Measurements from ENCODE around the gene NUTF2. TPM values are rescaled to one million over a fixed set of nuclear protein-coding genes. Genes with fewer than 3 reads are reported as not detected.

NUTF2 gene
- total and polyA plus RNA-seq, 10 of the 15 experiments (the other 5 are each of a cell fraction or from before 2014, with no cell fraction given) = 116 to 342 (median 202) TPM

DNA sequence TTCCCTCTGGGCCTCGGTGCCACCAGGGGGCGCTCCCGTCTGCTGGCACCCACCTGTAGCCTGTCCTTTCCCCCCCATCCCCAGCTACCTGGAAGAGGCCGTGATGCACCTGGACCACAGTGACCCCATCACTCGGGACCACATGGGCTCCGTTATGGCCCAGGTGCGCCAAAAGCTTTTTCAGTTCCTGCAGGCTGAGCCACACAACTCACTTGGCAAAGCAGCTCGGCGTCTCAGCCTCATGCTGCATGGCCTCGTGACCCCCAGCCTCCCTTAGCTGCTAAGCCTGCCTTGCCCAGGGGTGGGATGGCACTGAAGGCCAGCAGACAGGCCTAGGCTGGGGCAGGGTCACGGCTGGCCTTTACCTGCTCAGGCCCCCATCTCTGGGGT, 37.1 kb downstream of the NUTF2 start:
- in situ Hi-C loops (cut with MboI) = no loop called here

More for the DNA sequence above, 37.1 kb downstream of the NUTF2 start:
- Histone ChIP-seq H2AFZ (ENCODE audit: control insufficient read depth, low read depth, low read length) (no peak overlapping the region), H3K4me2 (ENCODE audit: control insufficient read depth, insufficient read depth) (no peak overlapping the region), H3K79me2 (ENCODE audit: control insufficient read depth, insufficient read depth, low read length) (no peaks in the 10 kb centered on the region), H4K20me1 (ENCODE audit: control insufficient read depth, insufficient read depth) (no peaks in the 10 kb centered on the region), H3K9me3 (replicated peaks; ENCODE audit: control insufficient read depth, insufficient read depth, low read length) (no peaks in the 10 kb centered on the region), H3K4me1 (ENCODE audit: control insufficient read depth, insufficient read depth, low read length) (no peaks in the 10 kb centered on the region), H3K27ac (ENCODE audit: control insufficient read depth, insufficient read depth) (no peak overlapping the region), H3K27me3 (replicated peaks in 1 of 2; ENCODE audit: control insufficient read depth in 2 of 2, insufficient read depth in 2 of 2, low read length in 1 of 2) (no peaks in the 10 kb centered on the region), H3K4me3 (no peak overlapping the region), H3K9ac (ENCODE audit: control insufficient read depth, insufficient read depth, low read length) (no peak overlapping the region), H3K36me3 (ENCODE audit: control insufficient read depth in 2 of 2, insufficient read depth in 2 of 2, low read length in 1 of 2) (peaks cover 9 to 47% of the 10 kb centered on the region in 2 experiments; a peak in 3 of 4 replicates)
- RAD21 ChIA-PET (ENCODE audit: unreplicated experiment) = interaction anchor here (0.6 to 3.2 kb wide), 6 partner anchors 14 to 1426 kb away, joined by 3 to 14 read pairs (median 4); partner anchors contain the start of gene PSMB10
- 42% methylated on average over 11 of the region's 11 CpGs for WGBS (ENCODE audit: insufficient coverage, insufficient replicate concordance, low lambda C conversion rate, missing lambda C conversion rate)
- SMC1A ChIA-PET (ENCODE audit: uncharacterized antibody, unreplicated experiment) = interaction anchor here (0.7 to 2.2 kb wide), 9 partner anchors 9 to 363 kb away, joined by 3 to 14 read pairs (median 3); partner anchors contain the start of gene PSKH1
- CTCF ChIA-PET = interaction anchor here (0.7 to 5.6 kb wide), 37 partner anchors 9 to 211 kb away, joined by 3 to 39 read pairs (median 4); partner anchors contain the start of genes CENPT, EDC4, NUTF2 and PSKH1
- POLR2A ChIA-PET = interaction anchor here (0.5 to 1.0 kb wide), 3 partner anchors 8 to 239 kb away, joined by 3 to 9 read pairs (median 3); partner anchors contain the start of gene CARMIL2
- ATAC-seq (peak; percentile 93), FAIRE-seq (no peak), DNase-seq (ENCODE audit: low read depth, low spot score) (no peak)
- TF ChIP-seq, protein P1, sequence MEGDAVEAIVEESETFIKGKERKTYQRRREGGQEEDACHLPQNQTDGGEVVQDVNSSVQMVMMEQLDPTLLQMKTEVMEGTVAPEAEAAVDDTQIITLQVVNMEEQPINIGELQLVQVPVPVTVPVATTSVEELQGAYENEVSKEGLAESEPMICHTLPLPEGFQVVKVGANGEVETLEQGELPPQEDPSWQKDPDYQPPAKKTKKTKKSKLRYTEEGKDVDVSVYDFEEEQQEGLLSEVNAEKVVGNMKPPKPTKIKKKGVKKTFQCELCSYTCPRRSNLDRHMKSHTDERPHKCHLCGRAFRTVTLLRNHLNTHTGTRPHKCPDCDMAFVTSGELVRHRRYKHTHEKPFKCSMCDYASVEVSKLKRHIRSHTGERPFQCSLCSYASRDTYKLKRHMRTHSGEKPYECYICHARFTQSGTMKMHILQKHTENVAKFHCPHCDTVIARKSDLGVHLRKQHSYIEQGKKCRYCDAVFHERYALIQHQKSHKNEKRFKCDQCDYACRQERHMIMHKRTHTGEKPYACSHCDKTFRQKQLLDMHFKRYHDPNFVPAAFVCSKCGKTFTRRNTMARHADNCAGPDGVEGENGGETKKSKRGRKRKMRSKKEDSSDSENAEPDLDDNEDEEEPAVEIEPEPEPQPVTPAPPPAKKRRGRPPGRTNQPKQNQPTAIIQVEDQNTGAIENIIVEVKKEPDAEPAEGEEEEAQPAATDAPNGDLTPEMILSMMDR (IDR thresholded peaks at IDR 0.05 in 2 of 3, conservative IDR thresholded peaks at IDR 0.05 in 1 of 3; ENCODE audit: control insufficient read depth in 2 of 3, extremely low read depth in 1 of 3, insufficient read depth in 1 of 3, low read depth in 3 of 3, low read length in 3 of 3) = peak; percentile 86 to 92 (median 90)
- TF ChIP-seq HDGF (IDR thresholded peaks at IDR 0.05) = peak; percentile 81
- no peak for TF ChIP-seq STAT1 (conservative IDR thresholded peaks at IDR 0.05)
- 0 out of 2 replicates have a peak, but pooled peaks have one; percentile 29 for TF ChIP-seq YY1 (IDR thresholded peaks at IDR 0.05; ENCODE audit: low read depth, low read length)
- TF ChIP-seq JUND (IDR thresholded peaks at IDR 0.05; ENCODE audit: low read depth, low read length) = no peak
- TF ChIP-seq HDAC2 (IDR thresholded peaks at IDR 0.05) = no peak
- TF ChIP-seq BHLHE40 (IDR thresholded peaks at IDR 0.05; ENCODE audit: borderline replicate concordance in 1 of 2, low read depth in 2 of 2, low read length in 1 of 2) = 0 out of 4 replicates have a peak, but pooled peaks of 1 of the 2 experiments have one; percentile 7
- TF ChIP-seq LARP7 (IDR thresholded peaks at IDR 0.05) = 0 out of 2 replicates have a peak, but pooled peaks have one; percentile 51
- peak; percentile 25 for TF ChIP-seq RELA (IDR thresholded peaks at IDR 0.05; ENCODE audit: borderline replicate concordance, partially characterized antibody)
- TF ChIP-seq NR2C1 (IDR thresholded peaks at IDR 0.05) = no peak
- TF ChIP-seq, protein P2, sequence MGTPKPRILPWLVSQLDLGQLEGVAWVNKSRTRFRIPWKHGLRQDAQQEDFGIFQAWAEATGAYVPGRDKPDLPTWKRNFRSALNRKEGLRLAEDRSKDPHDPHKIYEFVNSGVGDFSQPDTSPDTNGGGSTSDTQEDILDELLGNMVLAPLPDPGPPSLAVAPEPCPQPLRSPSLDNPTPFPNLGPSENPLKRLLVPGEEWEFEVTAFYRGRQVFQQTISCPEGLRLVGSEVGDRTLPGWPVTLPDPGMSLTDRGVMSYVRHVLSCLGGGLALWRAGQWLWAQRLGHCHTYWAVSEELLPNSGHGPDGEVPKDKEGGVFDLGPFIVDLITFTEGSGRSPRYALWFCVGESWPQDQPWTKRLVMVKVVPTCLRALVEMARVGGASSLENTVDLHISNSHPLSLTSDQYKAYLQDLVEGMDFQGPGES (IDR thresholded peaks at IDR 0.05) = no peak
- peak; percentile 70 for TF ChIP-seq RAD21 (IDR thresholded peaks at IDR 0.05; ENCODE audit: insufficient read depth, low read depth, low read length)
- 0 out of 2 replicates have a peak, but pooled peaks have one; percentile 17 for TF ChIP-seq TCF3 (IDR thresholded peaks at IDR 0.05; ENCODE audit: borderline replicate concordance, insufficient read depth, low read depth, low read length)
- peak; percentile 40; the same call in 1 of the 2 replicates for TF ChIP-seq SMARCA5 (IDR thresholded peaks at IDR 0.05)
- TF ChIP-seq SMC3 (IDR thresholded peaks at IDR 0.05; ENCODE audit: borderline replicate concordance, low read length) = peak; percentile 79
- no peak for TF ChIP-seq SUPT20H (IDR thresholded peaks at IDR 0.05; ENCODE audit: borderline replicate concordance, control insufficient read depth, low read depth, low read length)
- no peak for TF ChIP-seq NFYB (IDR thresholded peaks at IDR 0.05; ENCODE audit: insufficient read depth, low read depth, low read length)
- 0 out of 2 replicates have a peak, but pooled peaks have one; percentile 20 for TF ChIP-seq NR2F1 (conservative IDR thresholded peaks at IDR 0.05)
- intact Hi-C loops (cut with micrococcal nuclease; ENCODE audit: unreplicated experiment) = loop anchor here (2.0 to 5.0 kb wide), 2 partner anchors 157 to 343 kb away; no protein-coding TSS in a partner anchor
- no TSS peak for BruUV-seq (replicated peaks)

Data from GM12878 (cell line).